Mesenteric fat pad (tissue), 1 donor: Measurements from ENCODE around the gene SLC22A7. TPM values are rescaled to one million over a fixed set of nuclear protein-coding genes. Genes with fewer than 3 reads are reported as not detected.

ENCODE experiments used
- DNase-seq: peaks from one replicate; pipeline ENCODE4 v3.0.0-alpha.2; 2020; ENCODE audit warnings: low spot score
- long read RNA-seq: library from polyadenylated mRNA; unstranded; transcript quantifications from one replicate; pipeline ENCODE4 v2.0.0, GENCODE V29; 2020
- total RNA-seq: library from RNA; stranded (reverse); fragmentation: NEBNext Ultra II Directional; extraction: Animal tissue kit (Norgen Biotek cat#: 25700); gene quantifications from one replicate; pipeline ENCODE4 v1.2.1, GENCODE V29; 2021
- donor health status: DM: yes; HTN: yes; CAD: no.

The SLC22A7 gene
- total RNA-seq = not detected
- long read RNA-seq = 0 reads

GRCh38 chr6:43297644-43298564, at the start of gene SLC22A7:
Gene SLC22A7 (plus strand): TSS chr6:43298260. CDS start chr6:43298359, 99 bp downstream.
- DNase-seq = peak; percentile 79

- no peak for DNase-seq
Observed at GRCh38 chr6:43248791-43249190, 49.3 kb upstream of the SLC22A7 start.

DNA sequence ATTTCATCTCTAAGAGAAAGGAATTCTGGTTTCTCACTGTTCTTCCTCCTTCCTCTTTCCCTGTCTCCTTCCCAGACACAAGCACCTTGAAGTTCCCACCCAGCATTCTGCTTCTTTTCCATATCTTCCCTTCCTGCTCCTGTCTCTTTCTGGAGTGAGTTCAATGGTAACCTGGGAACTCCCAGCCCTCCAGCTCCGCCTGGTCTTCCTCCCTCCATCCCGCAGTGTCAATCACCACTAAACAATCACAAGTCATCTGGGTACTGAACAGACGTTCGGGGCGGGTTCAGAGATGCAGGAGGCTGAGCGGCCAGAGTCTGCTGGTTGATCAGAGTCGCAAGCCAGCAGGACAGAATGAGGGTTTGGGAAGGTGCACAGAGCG, 47.1 kb upstream of the SLC22A7 start:
- no peak for DNase-seq

DNA sequence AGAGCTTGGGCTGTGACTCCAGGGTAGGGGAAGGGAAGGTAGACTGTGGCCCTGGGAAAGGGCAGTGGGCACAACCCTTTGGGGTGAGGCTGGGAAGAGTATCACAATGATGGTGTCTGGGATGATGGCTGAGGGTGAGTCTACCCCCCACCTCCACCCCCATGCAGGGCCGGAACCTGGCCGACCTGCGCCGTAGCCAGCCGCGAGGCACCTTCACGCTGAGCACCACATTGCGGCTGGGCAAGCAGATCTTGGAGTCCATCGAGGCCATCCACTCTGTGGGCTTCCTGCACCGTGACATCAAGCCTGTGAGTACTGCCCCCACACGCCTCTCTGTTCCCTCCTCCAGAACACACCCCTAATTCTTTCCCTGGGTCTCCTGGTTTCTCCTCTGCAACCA, 44.7 kb upstream of the SLC22A7 start:
- DNase-seq = no peak

DNA sequence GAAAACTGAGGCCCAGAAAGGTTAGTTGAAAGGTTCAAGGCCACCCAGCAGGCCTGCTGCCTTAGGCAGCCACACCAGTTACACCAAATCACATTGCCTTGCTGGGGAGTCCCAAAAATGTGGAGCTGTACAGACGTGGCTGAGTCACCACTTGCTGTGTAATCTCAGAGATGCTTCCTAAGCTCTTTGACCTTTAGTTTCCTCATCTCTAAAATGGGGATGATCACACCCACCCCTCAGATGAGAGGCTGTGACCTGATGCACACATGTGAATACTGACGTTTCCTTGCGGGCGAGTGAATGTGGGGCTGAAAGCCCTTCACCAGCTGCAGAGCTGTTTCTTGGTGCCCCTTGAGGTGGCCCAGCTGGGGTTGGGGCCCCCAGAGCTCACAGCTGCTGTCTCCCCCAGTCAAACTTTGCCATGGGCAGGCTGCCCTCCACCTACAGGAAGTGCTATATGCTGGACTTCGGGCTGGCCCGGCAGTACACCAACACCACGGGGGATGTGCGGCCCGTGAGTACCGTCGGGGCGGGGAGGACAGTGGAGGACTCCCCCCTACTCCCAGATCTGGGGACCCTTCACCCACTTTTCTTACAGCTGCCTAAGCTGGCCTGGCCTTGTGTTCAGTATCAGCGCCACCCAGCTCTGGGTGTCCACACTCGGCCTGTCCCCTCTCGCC, 43.8 kb upstream of the SLC22A7 start:
- DNase-seq = no peak

DNA sequence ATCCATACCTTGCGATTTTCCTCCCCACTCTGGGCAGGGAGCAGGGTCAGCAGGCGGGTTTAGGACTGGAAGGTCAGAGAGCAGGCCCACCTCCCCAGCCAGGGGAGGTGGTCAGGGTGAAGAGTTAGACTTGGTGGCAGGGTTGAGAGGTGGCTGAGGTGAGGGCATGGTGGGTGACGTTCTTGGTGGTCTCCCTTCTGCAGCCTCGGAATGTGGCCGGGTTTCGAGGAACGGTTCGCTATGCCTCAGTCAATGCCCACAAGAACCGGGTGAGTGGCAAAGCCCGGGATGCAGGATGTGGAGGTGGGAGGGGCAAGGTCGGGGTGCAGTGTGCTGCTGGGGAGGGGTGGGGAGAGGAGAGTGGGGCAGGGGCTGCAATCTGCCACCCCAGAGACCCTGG, 43.2 kb upstream of the SLC22A7 start:
- DNase-seq = no peak

GRCh38 chr6:43255408-43256054, 42.5 kb upstream of the SLC22A7 start:
- DNase-seq = no peak

GRCh38 chr6:43256670-43257366, 41.2 kb upstream of the SLC22A7 start:
- no peak for DNase-seq

GRCh38 chr6:43257367-43258145, 40.5 kb upstream of the SLC22A7 start:
- DNase-seq = no peak

GRCh38 chr6:43258180-43258579, 39.9 kb upstream of the SLC22A7 start:
- DNase-seq = no peak

GRCh38 chr6:43258807-43259686, 39.0 kb upstream of the SLC22A7 start:
- DNase-seq = no peak

DNA sequence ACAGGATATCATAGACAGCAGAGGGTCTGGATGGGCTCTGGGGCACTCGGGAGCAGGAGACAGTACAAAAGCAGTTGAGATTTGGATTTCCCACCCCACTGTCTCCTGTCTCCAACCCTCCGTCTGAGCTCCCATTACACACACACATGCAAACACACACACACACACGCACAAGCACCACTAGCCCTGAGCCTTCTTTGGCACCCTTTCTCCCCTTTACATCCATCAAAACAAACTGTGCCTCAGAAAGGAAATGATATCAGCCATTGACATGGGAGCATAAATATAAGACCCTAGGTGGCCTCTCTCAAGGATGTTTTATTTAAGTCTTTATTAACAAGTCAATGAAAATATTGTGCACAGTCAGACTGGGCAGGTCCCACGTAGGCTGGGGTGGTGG, 37.3 kb upstream of the SLC22A7 start:
- no peak for DNase-seq

GRCh38 chr6:43261198-43261597, 36.9 kb upstream of the SLC22A7 start:
- DNase-seq = no peak

DNA sequence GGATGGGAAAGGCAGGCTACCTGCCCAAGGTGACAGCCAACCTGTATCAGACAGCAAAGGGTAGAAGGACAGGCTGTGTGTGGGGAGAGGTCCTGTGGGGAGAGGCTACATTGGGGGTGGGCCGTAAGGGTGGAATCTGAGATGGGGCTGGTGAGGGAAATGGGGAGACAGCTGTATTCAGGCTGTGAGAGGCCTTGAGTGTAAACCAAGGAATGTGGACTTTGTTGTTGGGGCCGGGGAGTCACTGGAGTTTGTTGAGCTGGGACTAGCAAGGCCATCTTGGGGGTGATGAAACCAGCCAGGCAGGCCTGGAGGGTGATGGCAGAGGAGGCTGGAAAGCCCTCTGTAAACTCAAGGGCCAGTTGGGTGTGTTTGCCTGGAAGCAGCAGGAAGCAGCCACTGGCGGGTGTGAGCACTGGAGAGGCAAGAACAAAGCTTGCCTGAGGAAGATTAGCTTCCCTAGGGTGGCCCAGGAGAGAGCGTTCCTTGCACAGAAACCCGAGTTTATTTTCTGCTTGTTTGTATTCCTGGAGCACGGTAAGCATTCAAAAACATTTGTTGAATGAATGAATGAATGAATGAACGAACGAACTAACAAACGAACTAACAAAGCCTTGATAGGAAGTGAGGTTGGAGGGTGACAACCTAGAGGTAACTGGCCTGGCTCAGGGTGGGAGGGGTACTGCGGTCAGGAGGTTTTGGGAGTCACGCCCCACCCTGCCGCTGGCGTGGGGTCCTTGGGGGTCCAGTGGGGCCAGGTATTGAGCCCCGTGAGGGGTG, 35.9 kb upstream of the SLC22A7 start:
- no peak for DNase-seq

DNA sequence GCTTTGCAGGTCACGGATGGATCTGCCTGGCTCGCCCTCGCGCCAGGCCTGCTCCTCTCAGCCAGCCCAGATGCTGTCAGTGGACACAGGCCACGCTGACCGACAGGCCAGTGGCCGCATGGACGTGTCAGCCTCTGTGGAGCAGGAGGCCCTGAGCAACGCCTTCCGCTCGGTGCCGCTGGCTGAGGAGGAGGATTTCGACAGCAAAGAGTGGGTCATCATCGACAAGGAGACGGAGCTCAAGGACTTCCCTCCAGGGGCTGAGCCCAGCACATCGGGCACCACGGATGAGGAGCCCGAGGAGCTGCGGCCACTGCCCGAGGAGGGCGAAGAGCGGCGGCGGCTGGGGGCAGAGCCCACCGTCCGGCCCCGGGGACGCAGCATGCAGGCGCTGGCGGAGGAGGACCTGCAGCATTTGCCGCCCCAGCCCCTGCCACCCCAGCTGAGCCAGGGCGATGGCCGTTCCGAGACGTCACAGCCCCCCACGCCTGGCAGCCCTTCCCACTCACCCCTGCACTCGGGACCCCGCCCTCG, 35.2 kb upstream of the SLC22A7 start:
- no peak for DNase-seq

DNA sequence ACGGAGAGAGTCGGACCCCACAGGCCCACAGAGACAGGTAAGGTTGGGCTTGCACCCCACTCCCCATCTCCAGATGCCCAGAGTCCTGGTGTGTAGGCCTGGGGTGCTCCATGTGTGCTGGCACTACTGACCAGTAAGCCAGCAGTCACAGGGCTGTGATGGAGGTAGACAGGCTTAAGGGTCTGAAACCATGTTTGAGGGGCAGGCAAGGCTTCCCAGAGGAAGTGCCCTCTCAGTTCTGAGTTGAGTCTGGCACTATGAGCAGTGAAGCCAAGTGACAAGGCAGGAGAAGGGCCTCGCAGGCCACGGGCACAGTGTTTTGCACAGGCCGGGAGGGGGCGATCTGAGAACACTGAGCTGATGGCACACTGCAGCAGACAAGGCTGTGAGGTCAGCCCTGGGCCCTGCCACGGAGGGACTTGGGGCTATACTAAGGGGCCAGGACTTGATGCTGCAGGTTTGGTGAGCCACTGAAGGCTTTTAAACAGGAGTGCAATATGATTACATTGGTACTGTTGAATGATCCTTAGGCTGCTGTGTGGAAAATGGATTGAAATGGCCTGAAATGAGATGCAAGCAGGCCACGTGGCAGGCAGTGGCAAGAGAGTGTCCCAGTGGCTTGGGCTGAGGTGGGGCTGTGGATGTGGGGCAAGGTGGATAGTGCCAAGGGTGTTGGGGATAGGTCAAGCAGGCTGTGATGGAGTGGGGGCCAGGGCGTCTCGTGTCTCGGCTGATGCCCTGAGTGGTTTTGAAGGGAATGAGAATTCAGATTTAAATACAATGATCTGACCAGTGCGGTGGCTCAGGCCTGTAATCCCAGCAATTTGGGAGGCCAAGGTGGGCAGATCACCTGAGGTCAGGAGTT, 34.5 kb upstream of the SLC22A7 start:
- DNase-seq = no peak

GRCh38 chr6:43264599-43265145, 33.4 kb upstream of the SLC22A7 start:
- DNase-seq = no peak
